GM18870 (cell line): ENCODE data around the gene ABHD8.

Experiments used
- ATAC-seq: cut with Tn5 transposase; IDR thresholded peaks from one replicate; pipeline ENCODE4 v1.9.1; 2021; ENCODE audit warnings: moderate library complexity; ENCODE audit not compliant: unreplicated experiment

ABHD8 gene

DNA sequence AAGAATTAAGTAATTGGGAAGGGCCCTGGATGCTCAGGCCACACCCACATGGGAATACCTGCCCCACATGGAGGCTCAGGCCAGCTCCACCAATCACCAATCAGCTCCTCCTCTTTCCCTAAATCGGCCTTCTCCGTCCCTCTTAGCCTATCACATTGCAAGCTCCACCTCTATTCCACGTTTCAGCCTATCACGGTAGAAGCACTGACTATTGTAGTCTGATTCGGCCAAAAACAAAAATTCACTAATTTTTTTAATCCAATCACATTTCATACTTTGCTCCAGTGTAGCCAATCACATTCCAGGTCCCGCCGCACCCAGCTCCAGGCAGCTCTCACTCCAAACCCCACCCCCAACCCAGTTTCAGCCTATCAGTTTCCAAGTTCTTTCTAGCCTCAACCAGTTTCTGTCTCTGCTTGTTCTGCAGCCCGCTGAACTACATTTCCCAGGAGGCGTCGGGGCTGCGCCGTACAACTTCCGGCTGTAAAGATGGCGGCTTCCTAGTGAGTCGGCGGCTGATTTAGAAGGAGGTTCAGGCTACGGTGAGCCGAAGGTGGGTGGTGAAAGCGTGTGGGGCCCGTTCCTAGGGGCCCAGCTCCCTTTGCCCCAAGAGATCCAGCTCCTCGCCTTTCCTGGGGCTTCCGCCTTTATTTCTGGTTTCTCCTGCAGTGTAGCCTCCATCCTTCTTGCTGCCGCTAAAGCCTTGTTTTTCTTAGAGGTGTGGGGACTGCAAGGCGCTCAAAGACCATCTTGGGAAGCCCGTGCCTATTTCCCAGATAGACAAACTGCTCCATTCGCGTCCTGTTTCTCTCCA lies 36.0 kb downstream of the ABHD8 start, which contains the start of gene BABAM1:
Gene BABAM1 (plus strand): TSS at position 469 of the 814 bp plus-strand sequence. CDS start 1,364 bp downstream, outside the sequence.
- ATAC-seq, result peak; percentile 95

DNA sequence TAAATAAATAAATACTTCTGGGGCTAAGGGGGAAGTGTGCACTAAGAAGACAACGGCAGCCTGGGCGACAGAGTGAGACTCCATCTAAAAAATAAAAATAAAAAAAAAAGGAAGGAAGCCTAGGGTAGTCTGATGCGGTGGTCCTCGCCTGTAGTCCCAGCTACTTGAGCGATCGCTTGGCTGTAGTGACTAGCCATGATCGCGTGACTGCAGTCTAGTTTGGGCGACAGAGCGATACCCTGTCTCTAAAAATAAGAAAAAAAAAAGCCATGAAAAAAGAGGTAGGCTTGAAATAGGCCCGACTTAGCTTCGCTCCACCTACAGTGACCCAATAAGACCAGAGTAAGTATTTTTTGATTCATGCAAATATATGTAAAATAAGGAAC lies 36.6 kb downstream of the ABHD8 start:
- ATAC-seq, result peak; percentile 15

DNA sequence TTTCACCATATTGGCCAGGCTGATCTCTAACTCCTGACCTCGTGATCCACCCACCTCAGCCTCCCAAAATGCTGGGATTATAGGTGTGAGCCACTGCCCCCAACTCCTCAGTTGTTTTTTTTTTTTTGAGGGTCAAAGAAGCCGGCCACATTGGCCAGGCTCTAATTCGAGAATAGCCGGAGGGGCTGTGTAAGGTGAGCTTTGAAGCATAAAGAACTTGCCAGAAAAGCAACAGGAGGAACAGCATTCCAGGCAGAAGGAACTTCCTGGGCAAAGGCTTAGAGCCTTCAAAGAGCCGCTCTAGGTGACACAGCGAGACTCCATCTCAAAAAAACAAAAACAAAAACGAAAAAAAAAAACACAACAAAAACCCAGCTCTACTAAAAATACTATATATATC lies 37.2 kb downstream of the ABHD8 start:
- ATAC-seq, result no peak

GRCh38 chr19:17264641-17264979 lies 38.6 kb downstream of the ABHD8 start, which contains the start of gene USHBP1:
Gene USHBP1, minus strand, starts transcription at chr19:17264745. Its CDS starts 446 bp downstream, at chr19:17264299.
- no peak for ATAC-seq

GRCh38 chr19:17263712-17264640 lies 39.2 kb downstream of the ABHD8 start:
- ATAC-seq, result no peak

GRCh38 chr19:17262557-17262956 lies 40.7 kb downstream of the ABHD8 start:
- ATAC-seq, result no peak

DNA sequence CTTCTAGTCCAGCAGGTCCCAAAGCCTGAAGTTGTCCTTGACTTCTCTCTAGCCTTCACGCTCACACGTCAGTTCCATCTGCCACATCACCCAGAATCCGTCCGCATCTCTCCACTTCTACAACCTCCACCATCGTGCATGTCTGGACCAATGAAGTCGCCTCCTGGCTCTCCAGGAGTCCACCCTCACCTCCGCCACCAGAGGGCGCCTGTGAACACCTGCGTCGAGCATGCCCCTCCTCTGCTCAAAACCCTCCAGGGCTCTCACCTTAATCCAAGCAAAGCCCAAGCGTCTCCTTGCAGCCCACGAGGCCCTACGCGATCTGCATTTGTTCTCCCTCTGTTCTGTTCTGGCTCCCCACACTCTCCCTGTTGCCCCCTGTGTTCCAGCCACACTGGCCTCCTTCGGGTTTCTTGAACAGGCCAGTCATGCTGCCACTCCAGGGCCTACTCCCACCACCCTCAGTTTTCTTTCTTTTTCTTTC lies 42.3 kb downstream of the ABHD8 start:
- peak; percentile 58 for ATAC-seq

DNA sequence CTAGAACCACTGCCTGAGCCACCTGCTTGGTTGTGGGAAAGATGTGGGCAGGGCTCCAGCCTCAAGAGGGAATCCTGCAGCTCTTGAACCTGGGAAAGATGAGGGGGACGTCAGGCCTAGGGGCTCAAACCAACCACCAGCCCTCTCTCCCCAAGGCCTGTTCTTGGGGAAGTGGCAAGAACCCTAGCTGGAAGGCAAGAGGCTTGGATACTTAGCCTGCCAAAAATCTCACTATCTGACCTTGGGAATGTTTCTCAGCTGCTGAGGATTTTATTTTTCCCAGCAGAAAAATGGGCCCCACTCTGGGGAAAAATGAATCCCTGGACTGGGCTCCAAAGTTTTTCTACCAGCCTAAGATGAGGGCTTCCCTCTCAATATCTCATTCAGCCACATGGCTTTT lies 43.3 kb downstream of the ABHD8 start:
- ATAC-seq, result no peak

GRCh38 chr19:17259118-17259780 lies 44.0 kb downstream of the ABHD8 start:
- ATAC-seq, result no peak

DNA sequence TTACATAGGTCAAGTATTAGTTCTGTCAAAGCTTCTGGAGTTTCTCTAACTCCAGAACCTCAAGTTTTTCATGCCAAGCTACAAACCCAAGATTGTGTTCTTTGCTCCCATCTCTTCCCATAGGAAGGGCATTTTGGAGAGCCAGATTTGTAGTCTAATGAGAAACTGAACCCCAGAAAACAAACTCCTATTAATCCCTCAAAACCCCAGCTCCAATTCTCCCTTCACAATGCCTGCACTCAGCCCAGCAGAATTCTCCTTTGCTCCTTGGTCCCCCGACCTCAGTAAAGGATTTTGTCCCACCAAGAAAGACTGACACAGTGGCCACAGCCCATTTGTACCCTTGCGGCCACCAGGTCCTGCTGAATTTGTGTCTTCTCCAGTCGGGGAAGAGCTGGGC lies 47.1 kb downstream of the ABHD8 start:
- ATAC-seq, result no peak

- no peak for ATAC-seq
Measured at GRCh38 chr19:17255150-17255621, 48.0 kb downstream of the ABHD8 start.

- no peak for ATAC-seq
Measured at GRCh38 chr19:17254636-17255035, 48.6 kb downstream of the ABHD8 start.

GRCh38 chr19:17249887-17250548 lies 53.2 kb downstream of the ABHD8 start:
- ATAC-seq, result no peak

DNA sequence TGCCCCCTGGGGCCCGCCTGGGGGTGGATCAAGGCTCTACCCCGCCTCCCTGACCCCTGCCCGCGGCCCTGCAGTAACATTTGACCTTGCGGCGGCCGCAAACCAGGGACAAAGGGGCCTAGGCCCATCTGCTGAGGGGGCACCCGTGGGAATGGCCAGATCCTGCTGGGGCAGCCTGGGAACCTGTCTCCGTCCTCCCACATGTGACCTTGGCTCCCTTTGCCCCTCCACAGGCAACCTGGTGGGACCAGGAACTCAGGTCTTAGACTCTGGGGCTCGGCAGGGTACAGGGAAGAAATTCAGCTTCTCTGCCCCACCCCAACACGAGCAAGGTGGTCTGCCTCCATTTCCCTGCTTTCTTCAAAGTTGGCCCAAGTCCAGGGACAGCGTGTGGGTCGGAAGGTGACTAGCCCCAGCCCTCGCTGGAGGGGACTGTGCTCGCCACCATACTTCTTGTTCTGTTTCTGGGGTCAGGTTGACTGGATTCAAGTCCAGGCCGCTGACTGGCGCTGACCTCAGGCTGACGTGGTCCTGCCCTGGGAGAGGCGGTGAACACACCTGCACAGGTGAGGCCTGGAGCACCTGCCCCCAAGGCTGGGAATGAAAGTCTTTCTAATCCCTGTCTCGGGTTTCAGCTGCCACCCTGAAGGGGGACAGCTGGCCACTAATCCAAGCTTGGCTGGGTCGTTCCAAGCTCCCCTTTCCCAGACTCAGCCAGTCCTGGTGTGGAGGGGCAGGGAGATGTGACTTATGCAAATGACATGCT lies 55.0 kb downstream of the ABHD8 start:
- ATAC-seq, result no peak

GRCh38 chr19:17246681-17247425 lies 56.4 kb downstream of the ABHD8 start:
- ATAC-seq, result no peak

GRCh38 chr19:17245535-17245984 lies 57.7 kb downstream of the ABHD8 start, which contains the start of gene NR2F6:
Gene NR2F6, minus strand, starts transcription at chr19:17245919. Its CDS starts 699 bp downstream, at chr19:17245220.
- ATAC-seq, result no peak

DNA sequence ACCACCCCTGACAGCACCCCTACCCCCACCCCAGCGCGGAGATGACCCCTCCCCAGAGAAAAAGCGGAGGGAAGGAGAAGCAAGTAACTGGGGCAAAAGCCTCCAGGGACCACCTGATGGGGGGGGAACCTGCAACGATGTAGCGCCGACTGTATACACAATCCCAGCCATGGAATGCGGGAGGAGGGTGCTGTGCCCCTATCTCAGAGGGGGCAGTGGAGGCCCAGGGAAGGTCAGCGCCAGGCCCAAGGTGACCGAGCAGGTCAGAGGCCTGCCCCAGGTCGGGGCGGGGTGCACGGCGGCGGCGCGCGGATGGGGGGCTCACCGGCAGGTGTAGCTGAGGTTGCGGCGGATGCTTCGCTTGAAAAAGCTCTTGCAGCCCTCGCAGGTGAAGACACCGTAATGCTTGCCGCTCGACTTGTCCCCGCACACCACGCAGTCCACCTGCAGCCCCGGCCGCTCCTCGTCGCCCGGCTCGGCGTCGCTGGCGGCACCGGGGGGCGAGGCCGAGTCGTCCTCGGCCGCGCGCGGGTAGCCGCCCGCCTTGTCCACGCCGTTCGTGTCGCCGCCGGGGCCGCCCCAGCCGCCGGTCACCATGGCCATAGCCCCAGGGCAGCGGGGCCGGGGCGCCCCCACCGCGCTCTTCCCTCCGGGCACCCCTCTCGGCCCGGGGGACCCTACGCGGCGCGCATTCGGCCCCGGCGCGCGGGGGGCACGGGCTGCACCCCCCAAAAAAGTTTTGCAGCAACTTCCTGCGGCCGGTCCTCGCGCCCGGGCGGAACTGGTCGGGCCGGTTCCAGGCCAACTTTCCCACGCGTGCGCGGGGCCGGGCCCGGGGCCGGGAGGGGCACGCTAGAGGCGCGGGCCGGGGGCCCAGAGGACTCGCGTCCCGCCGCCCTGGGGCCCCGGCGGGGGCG lies 58.3 kb downstream of the ABHD8 start:
- no peak for ATAC-seq
